Hepatocyte (in vitro differentiated cells): ENCODE measurements around the gene EID3.

ENCODE experiments used
- EZH2phosphoT487 ChIP-seq: fragments of 200-600 bp; sonication (generic); IDR thresholded peaks from one replicate; pipeline ENCODE4 v1.6.1; 2018; ENCODE audit warnings: antibody characterized with exemption, mild to moderate bottlenecking, low read depth, moderate library complexity; ENCODE audit not compliant: unreplicated experiment, severe bottlenecking
- TF ChIP-seq, protein P1 (sequence below): fragments of 200-600 bp; sonication (generic); IDR thresholded peaks from 2 replicates; pipeline ENCODE4 v1.5.1; 2016; ENCODE audit warnings: antibody characterized with exemption, mild to moderate bottlenecking; ENCODE audit not compliant: poor library complexity

DNA sequence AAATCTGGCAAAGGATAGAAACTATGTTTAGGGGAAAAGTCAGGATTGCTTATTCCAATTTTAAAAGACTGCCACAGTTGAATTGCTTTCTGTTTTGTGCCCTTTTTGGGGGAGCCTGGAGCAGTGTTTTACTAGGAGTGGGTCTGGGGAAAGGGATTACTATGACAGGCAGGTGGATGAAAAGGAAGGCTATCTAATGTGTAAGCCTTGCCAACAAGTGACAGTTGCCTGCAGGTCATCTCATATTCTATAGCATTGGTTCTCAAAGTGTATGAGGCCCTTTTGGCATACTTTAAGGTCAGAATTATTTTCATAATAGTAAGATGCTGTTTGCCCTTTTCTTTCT lies 4.1 kb downstream of the EID3 start:
- TF ChIP-seq, protein P1, sequence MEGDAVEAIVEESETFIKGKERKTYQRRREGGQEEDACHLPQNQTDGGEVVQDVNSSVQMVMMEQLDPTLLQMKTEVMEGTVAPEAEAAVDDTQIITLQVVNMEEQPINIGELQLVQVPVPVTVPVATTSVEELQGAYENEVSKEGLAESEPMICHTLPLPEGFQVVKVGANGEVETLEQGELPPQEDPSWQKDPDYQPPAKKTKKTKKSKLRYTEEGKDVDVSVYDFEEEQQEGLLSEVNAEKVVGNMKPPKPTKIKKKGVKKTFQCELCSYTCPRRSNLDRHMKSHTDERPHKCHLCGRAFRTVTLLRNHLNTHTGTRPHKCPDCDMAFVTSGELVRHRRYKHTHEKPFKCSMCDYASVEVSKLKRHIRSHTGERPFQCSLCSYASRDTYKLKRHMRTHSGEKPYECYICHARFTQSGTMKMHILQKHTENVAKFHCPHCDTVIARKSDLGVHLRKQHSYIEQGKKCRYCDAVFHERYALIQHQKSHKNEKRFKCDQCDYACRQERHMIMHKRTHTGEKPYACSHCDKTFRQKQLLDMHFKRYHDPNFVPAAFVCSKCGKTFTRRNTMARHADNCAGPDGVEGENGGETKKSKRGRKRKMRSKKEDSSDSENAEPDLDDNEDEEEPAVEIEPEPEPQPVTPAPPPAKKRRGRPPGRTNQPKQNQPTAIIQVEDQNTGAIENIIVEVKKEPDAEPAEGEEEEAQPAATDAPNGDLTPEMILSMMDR, result no peak
- TF ChIP-seq EZH2phosphoT487, result no peak
